ENCODE data around the gene ISOC2. TPM values are rescaled to one million over a fixed set of nuclear protein-coding genes. Genes with fewer than 3 reads are reported as not detected.

The ISOC2 gene
- total and polyA plus RNA-seq, 2 donors (not counting 3 experiments of a cell fraction or from before 2014, with no cell fraction given), result 49.3 to 68.7 TPM

DNA sequence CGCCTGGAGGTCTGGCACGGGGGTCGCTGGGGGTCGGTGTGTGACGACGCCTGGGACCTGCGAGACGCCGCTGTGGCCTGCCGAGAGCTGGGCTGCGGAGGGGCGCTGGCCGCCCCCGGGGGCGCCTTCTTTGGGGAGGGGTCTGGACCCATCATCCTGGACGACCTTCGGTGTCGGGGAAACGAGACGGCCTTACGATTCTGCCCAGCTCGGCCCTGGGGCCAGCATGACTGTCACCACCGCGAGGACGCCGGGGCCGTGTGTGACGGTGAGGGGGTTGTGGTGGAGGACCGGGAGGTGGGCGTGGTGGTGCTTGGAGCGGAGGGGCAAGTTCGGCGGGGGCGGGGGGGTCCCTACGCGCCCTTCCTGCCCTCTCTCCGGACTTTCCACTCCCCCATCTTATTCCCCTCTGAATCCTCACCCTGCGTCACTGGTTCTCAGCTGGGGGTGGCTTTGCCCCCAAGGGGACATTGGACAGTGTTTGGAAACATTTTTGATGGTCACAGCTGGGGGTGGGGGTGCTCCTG, 32.3 kb upstream of the ISOC2 start:
- no peak overlapping the region for H3K9ac ChIP-seq (replicated peaks; ENCODE audit: extremely low read depth, insufficient read depth, low read length)
- ChIA-PET CTCF (interaction anchor here (0.6 to 5.5 kb wide), 3 partner anchors 10 to 89 kb away, joined by 3 to 38 read pairs (median 17); no protein-coding TSS in a partner anchor), POLR2A (interaction anchor here (0.5 to 0.6 kb wide), 2 partner anchors 13 to 182 kb away, joined by 3 to 7 read pairs; no protein-coding TSS in a partner anchor)
- no peak overlapping the region for H3K4me2 ChIP-seq (ENCODE audit: insufficient read depth, low read length)
- no peaks in the 10 kb centered on the region for H3K36me3 ChIP-seq (ENCODE audit: control insufficient read depth in 2 of 2, extremely low read depth in 1 of 2, insufficient read depth in 2 of 2, low read length in 2 of 2)
- H3K9me1 ChIP-seq (replicated peaks; ENCODE audit: control insufficient read depth, extremely low read depth, insufficient read depth, low read length), result no peaks in the 10 kb centered on the region
- DNase-seq (ENCODE audit: low read depth, low spot score) (no peak), FAIRE-seq (no peak)
- no peak overlapping the region for H3K4me3 ChIP-seq (replicated peaks in 1 of 3; ENCODE audit: insufficient read depth in 1 of 3, low read depth in 1 of 3, low read length in 3 of 3)
- H4K20me1 ChIP-seq (replicated peaks; ENCODE audit: control insufficient read depth, extremely low read depth, insufficient read depth, low read length), result no peaks in the 10 kb centered on the region
- no peaks in the 10 kb centered on the region for H3K9me3 ChIP-seq (replicated peaks; ENCODE audit: control insufficient read depth, insufficient read depth, low read length)
- dilution Hi-C loops (cut with MboI; ENCODE audit: extremely low pct_ligation_motif_present, low sequenced_read_pairs), result no loop called here
- no peaks in the 10 kb centered on the region for H3K4me1 ChIP-seq (ENCODE audit: control insufficient read depth, extremely low read depth, insufficient read depth, low read length)
- H3K27me3 ChIP-seq (ENCODE audit: control insufficient read depth in 2 of 2, insufficient read depth in 2 of 2, low read length in 2 of 2), result no peaks in the 10 kb centered on the region
- H3K79me2 ChIP-seq (ENCODE audit: control insufficient read depth, insufficient read depth, low read length), result no peaks in the 10 kb centered on the region
- no peak for TF ChIP-seq GATA2 (IDR thresholded peaks at IDR 0.05; ENCODE audit: insufficient read depth, insufficient read length, low read depth, low read length)
- no peak for TF ChIP-seq POLR2AphosphoS5 (IDR thresholded peaks at IDR 0.05; ENCODE audit: insufficient read depth, low read depth, low read length)
- no peak for TF ChIP-seq FOS (IDR thresholded peaks at IDR 0.05; ENCODE audit: borderline replicate concordance, insufficient read depth, low read length)
- TF ChIP-seq, protein P1, sequence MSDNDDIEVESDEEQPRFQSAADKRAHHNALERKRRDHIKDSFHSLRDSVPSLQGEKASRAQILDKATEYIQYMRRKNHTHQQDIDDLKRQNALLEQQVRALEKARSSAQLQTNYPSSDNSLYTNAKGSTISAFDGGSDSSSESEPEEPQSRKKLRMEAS (IDR thresholded peaks at IDR 0.05; ENCODE audit: insufficient read depth, insufficient read length), result no peak
- TF ChIP-seq POLR2A (IDR thresholded peaks at IDR 0.05; ENCODE audit: low read depth, low read length), result no peak
- no peak for TF ChIP-seq MYC (IDR thresholded peaks at IDR 0.05; ENCODE audit: low read depth, low read length)
- no peak for TF ChIP-seq JUN (IDR thresholded peaks at IDR 0.05; ENCODE audit: borderline replicate concordance, insufficient read depth, insufficient read length, low read depth)
- TF ChIP-seq CTCF (IDR thresholded peaks at IDR 0.05; ENCODE audit: extremely low read depth in 1 of 2, insufficient read depth in 1 of 2, low read depth in 1 of 2, low read length in 2 of 2), result no peak
- TF ChIP-seq EZH2 (IDR thresholded peaks at IDR 0.05; ENCODE audit: borderline replicate concordance, low read depth, low read length, severe bottlenecking), result no peak
- intact Hi-C loops (cut with micrococcal nuclease), result no loop called here
- no peak overlapping the region for H3K27ac ChIP-seq (ENCODE audit: insufficient read depth, low read depth, low read length)
- H2AFZ ChIP-seq (ENCODE audit: low read depth, low read length), result peak overlapping the region; percentile 40
- no TSS peak for BruUV-seq (replicated peaks)
